SKM-1 (cell line): ENCODE measurements around the gene BICC1.
"Not testable (repeated sequence)": the region's sequence is repeated elsewhere in the genome, so short reads cannot be mapped to it uniquely, and the experiment has no call there.

Source experiments
- DNase-seq: peaks from one replicate; lab custom pipeline; 2025; ENCODE audit not compliant: unreplicated experiment; lab: John Stamatoyannopoulos, UW

BICC1 gene

GRCh38 chr10:58844680-58845079, 332.0 kb downstream of the BICC1 start:
- DNase-seq, result no peak

- DNase-seq, result no peak
Observed at GRCh38 chr10:58846856-58847255, 334.2 kb downstream of the BICC1 start.

- no peak for DNase-seq
Observed at GRCh38 chr10:58851606-58852005, 338.9 kb downstream of the BICC1 start.

- DNase-seq, result no peak
Observed at GRCh38 chr10:58853668-58854067, 341.0 kb downstream of the BICC1 start.

- no peak for DNase-seq
Observed at GRCh38 chr10:58854811-58855210, 342.1 kb downstream of the BICC1 start.

- no peak for DNase-seq
Observed at GRCh38 chr10:58856508-58857240, 344.0 kb downstream of the BICC1 start.

- no peak for DNase-seq
Observed at GRCh38 chr10:58857251-58857805, 344.7 kb downstream of the BICC1 start.

- DNase-seq, result not testable (repeated sequence)
Observed at GRCh38 chr10:58858123-58858522, 345.5 kb downstream of the BICC1 start.

GRCh38 chr10:58859526-58859925, 346.9 kb downstream of the BICC1 start:
- no peak for DNase-seq

- no peak for DNase-seq
Observed at GRCh38 chr10:58867683-58868082, 355.0 kb downstream of the BICC1 start.

GRCh38 chr10:58868736-58869435, 356.2 kb downstream of the BICC1 start:
- no peak for DNase-seq

GRCh38 chr10:58870070-58870469, 357.4 kb downstream of the BICC1 start:
- DNase-seq, result no peak

- no peak for DNase-seq
Observed at GRCh38 chr10:58873161-58873560, 360.5 kb downstream of the BICC1 start.
